GM19239 (cell line): ENCODE measurements around the gene NR5A1.

ENCODE experiments used
- DNase-seq: peaks from one replicate; pipeline ENCODE4 v3.0.0; 2011; ENCODE audit warnings: low spot score; ENCODE audit not compliant: insufficient read length
- FAIRE-seq: peaks from 2 replicates; lab custom pipeline; 2011; peaks lifted over from hg19 to GRCh38; lab: Jason Lieb, UNC

Gene NR5A1

GRCh38 chr9:124506931-124507879, at the start of gene NR5A1:
TSS of gene NR5A1 (minus strand) at chr9:124507399. CDS start at chr9:124503395, 4,004 bp downstream.
- FAIRE-seq (no peak), DNase-seq (no peak)

DNA sequence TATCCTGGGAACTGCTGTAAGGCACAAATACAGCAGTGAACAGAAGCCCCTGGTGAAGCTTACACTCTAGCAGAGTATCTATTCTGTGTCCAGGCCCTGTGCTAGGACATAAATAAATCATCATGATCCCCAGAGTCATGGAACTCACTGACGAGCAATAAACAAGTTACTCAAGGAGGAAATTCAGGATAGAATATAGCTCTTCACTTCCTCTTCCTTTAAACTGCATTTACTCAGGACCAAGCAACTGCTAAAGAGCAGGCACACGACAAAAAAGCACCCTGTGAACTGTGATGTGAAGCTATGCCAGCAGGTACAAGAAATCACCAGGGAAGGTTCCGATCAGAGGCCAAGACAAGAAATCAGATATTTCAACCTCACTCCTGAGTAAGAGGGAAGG, 47.8 kb upstream of the NR5A1 start:
- FAIRE-seq: no peak
- no peak for DNase-seq

DNA sequence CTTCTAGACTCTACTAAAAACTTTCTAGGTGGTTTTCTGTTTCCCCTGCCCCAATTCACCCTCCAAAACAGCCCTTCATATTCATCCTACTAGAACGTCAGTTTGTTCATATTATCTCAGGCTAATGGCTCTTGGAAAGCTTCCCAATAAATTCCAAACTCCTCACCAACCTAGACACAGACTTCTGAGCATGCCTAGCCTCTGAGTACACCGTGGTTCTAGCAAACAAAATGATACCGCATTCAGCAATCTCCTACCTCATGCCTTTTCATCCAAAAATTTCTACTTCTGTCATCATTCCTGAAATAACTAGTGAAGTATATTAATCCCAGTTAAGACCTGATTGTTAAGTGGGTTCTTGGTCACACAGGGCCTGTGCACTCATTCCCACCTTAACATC, 46.5 kb upstream of the NR5A1 start:
- DNase-seq (no peak), FAIRE-seq (no peak)

DNA sequence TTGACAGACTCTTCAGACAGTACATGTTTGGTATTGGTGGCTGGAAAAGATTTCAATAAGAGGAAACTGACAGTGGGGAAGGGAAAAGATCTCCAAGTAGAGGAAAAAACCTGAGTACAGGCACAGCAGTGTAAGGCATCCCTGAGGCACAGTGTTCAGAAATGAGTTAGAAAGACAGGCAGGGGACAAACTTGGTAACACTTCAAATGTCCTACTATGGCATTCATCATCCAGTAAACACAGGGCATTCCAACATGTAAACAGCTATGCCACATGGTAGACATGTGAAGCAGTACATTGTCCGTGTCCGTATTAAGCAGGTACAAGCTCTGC, 45.0 kb upstream of the NR5A1 start:
- no peak for FAIRE-seq
- DNase-seq: no peak

GRCh38 chr9:124551472-124552272, 44.5 kb upstream of the NR5A1 start:
- FAIRE-seq (no peak), DNase-seq (peak; percentile 16)

- FAIRE-seq: no peak
- DNase-seq: no peak
Observed at GRCh38 chr9:124550072-124550471, 42.9 kb upstream of the NR5A1 start.

GRCh38 chr9:124549016-124549415, 41.8 kb upstream of the NR5A1 start:
- no peak for DNase-seq
- no peak for FAIRE-seq

- no peak for FAIRE-seq
- no peak for DNase-seq
Observed at GRCh38 chr9:124544535-124544934, 37.3 kb upstream of the NR5A1 start.

DNA sequence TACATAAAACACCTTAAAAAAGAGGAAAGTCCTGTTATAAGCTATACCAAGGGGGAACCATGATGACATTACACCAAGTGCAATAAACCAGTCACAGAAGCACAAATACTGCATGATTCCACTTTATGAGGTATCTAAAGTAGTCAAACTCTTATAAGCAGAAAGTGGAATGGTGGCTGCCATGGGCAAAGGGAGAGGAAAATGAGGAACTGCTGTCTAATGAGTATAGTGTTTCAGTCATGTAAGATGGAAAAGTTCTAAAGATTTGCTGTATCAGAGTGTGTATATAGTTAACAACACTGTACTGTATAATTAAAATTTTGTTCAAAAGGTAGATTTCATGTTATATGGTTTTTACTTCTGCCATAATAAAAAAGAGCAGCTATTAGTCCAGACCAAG, 34.6 kb upstream of the NR5A1 start:
- DNase-seq: no peak
- FAIRE-seq: no peak

DNA sequence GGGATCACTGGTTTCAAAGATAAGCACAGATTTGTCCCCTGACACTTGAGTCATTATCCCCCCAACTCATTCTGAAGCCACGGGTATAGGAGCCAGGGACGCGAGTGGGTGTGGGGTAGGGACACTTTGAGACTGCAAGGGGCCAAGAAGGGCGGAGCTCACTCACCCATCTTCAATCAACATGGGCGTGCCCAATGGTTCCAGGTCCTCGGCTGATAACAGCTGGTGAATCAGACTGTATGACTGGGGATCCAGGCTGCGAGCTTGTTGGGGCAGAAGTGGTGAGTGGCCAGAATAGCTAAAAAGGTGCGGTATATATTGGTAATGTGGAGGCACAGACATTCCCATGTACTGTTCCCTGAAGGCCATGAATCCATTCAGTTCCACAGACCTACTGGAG, 30.7 kb upstream of the NR5A1 start:
- DNase-seq (no peak), FAIRE-seq (no peak)

DNA sequence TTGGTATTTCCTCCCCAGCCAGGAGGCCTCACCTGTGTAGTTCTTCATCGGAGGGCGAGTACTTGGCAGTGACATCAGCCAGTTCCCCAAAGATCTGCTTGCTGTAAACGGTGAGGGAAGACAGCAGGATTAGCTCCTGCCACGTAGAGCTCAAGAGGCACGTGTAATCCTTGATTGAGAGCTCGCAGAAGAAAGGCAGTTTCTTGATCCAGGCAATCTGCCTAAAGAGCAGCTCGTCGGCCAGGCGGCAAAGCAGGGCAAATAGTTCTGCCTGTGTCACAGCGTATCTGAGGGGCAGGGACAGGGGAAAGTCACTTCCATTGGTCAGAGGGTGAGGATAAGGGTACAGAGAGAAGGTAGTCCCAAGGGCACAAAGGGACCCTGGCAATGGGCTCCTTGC, 28.6 kb upstream of the NR5A1 start:
- no peak for FAIRE-seq

GRCh38 chr9:124532897-124533296, 25.7 kb upstream of the NR5A1 start:
- FAIRE-seq: no peak
- DNase-seq: no peak

More for the DNA sequence above, 28.6 kb upstream of the NR5A1 start:
- no peak for DNase-seq

- no peak for DNase-seq
- FAIRE-seq: no peak
Observed at GRCh38 chr9:124531115-124531514, 23.9 kb upstream of the NR5A1 start.

DNA sequence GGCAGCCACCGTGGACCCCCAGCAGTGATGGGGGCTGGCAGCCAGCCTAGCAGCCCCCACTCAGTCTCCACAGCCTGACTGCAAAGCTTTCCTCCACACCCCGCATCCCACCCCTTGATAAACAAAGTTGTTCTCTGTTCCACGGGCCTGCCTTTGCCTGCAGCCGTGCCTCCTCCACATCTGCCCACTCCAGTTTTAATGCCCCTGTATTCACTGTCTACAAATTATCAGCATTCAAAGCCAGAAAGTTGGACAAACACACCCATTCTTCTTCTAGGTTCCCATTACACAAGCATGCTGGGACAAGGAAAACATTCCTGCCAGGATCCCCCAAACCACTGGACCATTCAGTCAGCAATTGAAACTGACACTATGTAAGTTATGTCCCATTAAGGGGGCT, 23.0 kb upstream of the NR5A1 start:
- FAIRE-seq: no peak
- no peak for DNase-seq

GRCh38 chr9:124527781-124528180, 20.6 kb upstream of the NR5A1 start:
- DNase-seq (no peak), FAIRE-seq (no peak)

DNA sequence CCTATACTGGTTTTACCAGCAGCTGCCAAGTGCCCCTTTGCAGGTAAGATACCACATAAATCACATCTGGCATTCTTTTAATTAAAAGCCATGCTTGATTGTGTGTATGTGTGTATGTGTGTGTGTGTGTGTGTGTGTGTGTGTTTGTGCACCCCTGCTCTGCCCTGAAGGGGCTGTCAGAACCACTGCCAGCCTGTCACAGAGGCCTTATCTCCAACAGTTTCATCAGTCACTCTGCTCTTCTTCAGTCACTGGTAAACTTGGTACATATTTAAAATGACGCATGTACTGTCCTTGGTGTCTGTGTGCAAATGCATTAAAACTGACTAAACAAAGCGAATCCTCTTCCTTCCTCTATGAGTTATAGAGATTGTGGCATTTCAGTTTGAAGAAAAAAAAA, 19.0 kb upstream of the NR5A1 start:
- DNase-seq (no peak), FAIRE-seq (no peak)

GRCh38 chr9:124522121-124523098, 15.2 kb upstream of the NR5A1 start:
- FAIRE-seq (no peak), DNase-seq (no peak)

DNA sequence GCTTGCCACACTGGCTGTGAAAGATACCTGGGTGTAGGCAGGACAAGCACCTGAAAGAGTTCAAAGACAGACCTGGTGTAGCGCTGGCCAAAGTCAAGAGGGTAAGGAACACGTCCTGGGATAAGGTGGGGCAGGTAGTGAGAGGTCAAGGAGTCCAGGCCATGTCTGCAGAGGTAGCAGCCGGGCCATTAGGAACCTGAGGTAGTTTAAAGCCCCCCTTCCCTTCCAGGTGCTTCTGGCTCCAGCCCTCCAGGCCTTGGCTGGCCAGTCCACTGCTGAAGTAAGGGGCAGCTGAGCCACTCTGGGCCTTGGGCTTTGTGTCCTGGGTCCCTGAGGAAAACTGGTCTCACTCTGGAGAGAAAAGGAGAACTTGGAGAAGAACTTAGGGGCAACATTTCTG, 13.9 kb upstream of the NR5A1 start:
- no peak for DNase-seq
- no peak for FAIRE-seq

DNA sequence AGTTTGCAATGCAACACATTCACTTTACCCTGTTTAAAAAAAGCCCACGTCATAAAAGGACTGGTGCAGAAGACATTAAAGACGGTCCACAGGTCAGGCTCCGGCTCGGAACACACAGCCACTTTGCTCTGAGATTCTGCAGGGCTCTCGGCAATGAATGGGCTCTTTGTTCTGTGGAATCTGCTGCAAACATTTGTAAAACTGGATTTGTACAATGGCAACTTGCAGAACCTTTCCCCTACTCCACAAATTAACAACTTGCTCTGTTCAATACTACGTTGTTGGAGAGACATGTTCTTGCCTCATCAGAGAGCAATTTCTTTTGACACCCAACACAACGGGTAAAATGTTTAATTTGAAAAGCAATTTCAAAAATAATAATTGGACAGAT, 13.0 kb upstream of the NR5A1 start:
- DNase-seq (no peak), FAIRE-seq (no peak)

DNA sequence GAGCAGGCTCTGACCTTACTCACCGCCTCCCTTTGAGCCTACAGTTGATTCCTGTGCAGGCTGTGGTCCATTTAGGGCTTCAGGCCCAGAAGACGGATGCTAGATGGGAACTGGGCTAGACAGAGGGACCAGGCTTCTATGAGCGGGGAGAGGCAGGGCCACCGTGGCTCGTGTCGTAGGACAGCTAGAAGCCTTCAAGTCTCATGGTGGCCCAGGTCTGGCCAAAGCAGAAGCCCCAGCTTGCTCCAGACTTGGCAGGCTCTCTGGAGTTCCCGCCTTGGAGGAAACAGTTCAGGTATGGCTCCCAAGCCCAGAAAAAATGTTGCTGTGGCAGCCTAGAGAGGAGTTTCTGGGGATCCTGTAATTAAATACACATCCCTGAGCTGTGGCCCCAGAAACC, 10.9 kb upstream of the NR5A1 start:
- FAIRE-seq (no peak), DNase-seq (no peak)
